Naive thymus-derived CD8-positive, alpha-beta T cell (primary cell): ENCODE measurements around the gene XRCC4. TPM values are rescaled to one million over a fixed set of nuclear protein-coding genes. Genes with fewer than 3 reads are reported as not detected.
"Not testable (repeated sequence)": the region's sequence is repeated elsewhere in the genome, so short reads cannot be mapped to it uniquely, and the experiment has no call there.

Experiments
- ATAC-seq, 2 donors: fragments of 150-1000 bp; cut with Tn5 transposase in 1 of 2; sonication (Bioruptor Pico), chemical (Tn5 transposase) in 1 of 2; 1 replicate in 1 of 2; 2 replicates in 1 of 2; pipeline ENCODE4 v1.10.0; 2021; ENCODE audit warnings: mild to moderate bottlenecking in 2 of 2, moderate library complexity in 2 of 2
- POLR2A ChIA-PET: fragments of 350-600 bp; sonication (Branson Sonifier 250); formaldehyde crosslinking; loops from one replicate; lab custom pipeline; 2021; ENCODE audit warnings: antibody characterized with exemption; lab: Charles Lee
- DNase-seq, 10 donors: peaks; one replicate each; pipeline versions ENCODE4 v3.0.0 to v3.0.0-alpha.2; 2020 to 2022
- H3K27ac Mint-ChIP-seq, 10 donors: one replicate each; pipeline ENCODE4 v1.8.0; 2020 to 2022; ENCODE audit warnings: mild to moderate bottlenecking in 10 of 10, mixed read lengths in 10 of 10, moderate library complexity in 4 of 10, inconsistent platforms in 1 of 10
- H3K27me3 Mint-ChIP-seq, 5 donors: one replicate each; pipeline ENCODE4 v1.8.0; 2021 to 2022; ENCODE audit warnings: mixed read lengths in 5 of 5
- H3K36me3 Mint-ChIP-seq, 3 donors: one replicate each; pipeline ENCODE4 v1.8.0; 2020 to 2022; ENCODE audit warnings: mixed read lengths in 3 of 3, mild to moderate bottlenecking in 2 of 3, inconsistent platforms in 1 of 3
- H3K4me1 Mint-ChIP-seq, 4 donors: one replicate each; pipeline ENCODE4 v1.8.0; 2021 to 2022; ENCODE audit warnings: mixed read lengths in 4 of 4
- H3K4me3 Mint-ChIP-seq, 10 donors: one replicate each; pipeline ENCODE4 v1.8.0; 2020 to 2022; ENCODE audit warnings: mild to moderate bottlenecking in 10 of 10, mixed read lengths in 10 of 10, moderate library complexity in 6 of 10, inconsistent platforms in 1 of 10
- H3K9me3 Mint-ChIP-seq, 9 donors: one replicate each; pipeline ENCODE4 v1.8.0; 2020 to 2022; ENCODE audit warnings: mixed read lengths in 9 of 9, mild to moderate bottlenecking in 3 of 9, inconsistent platforms in 1 of 9, moderate library complexity in 1 of 9
- polyA plus RNA-seq, 3 donors: library from polyadenylated mRNA; unstranded; fragments of 300-500 nt; fragmentation: Illumina TruSeq; gene quantifications; one replicate each; pipeline ENCODE4 v1.2.3, GENCODE V29; 2021
- total RNA-seq, 8 experiments: library from RNA in 2 of 8; stranded (reverse) in 2 of 8; gene quantifications; one replicate each; pipeline ENCODE4 v1.2.3 and lab custom pipeline; 2021 to 2026

Gene XRCC4
- total and polyA plus RNA-seq, 5 experiments from 2014 or later, result 4.2 to 8.6 (median 6.4) TPM

DNA sequence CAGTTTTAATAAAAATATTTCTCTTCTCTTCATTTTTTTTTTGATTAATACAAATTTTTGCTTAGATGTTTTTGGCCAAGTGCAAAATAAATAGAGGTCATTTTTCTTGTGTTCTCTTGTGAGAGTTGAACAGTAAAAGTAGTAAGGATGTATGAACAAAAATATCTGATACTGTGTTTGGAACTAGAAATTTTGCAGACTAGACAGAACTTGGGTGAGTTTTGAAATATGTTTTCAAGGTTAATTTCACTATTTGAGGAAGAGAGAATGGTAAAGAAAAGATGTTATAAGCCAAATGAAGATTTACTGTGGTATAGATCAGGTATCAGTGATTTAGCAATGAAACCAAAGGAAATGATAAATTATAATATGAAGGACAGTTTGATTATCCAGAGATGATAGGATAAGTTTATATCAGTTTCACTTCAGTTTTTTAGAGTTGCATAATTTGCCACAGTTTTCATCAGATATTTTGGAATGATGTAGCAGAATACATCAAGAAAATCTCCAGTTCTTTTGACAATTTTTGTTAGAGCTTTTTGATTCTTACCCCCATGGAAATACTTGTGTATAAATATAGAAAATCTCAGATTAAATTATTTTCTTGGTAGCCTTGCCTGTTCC lies 246.3 kb downstream of the XRCC4 start:
- Mint-ChIP-seq H3K27ac (no peak overlapping the region), H3K4me1 (no peaks in the 10 kb centered on the region), H3K36me3 (no peaks in the 10 kb centered on the region), H3K4me3 (no peak overlapping the region), H3K27me3 (no peaks in the 10 kb centered on the region), H3K9me3 (peaks cover 0 to 4% (median 0%) of the 10 kb centered on the region in 9 donors)
- DNase-seq (no peak), ATAC-seq (no peak)
- POLR2A ChIA-PET, result no interaction called here

DNA sequence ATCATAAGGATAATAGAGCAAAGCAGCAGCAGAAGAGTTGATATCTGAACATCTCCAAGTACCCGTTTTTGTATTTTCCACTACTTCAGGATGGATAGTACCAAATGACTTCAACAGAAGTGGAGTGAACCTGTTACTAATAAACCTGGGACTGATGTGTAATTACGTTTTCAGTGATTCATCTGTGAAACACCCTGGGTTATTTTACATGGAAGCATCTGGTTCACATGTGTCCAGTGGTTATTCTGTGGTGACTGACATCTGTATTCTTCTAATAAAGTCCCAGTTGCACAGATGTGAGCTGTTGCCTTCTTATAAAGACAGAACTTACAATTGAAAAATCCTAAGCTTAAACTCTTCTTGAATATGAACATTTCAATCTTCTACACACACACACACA lies 254.5 kb downstream of the XRCC4 start:
- no peak for DNase-seq
- H3K4me1 Mint-ChIP-seq, result no peaks in the 10 kb centered on the region
- no peaks in the 10 kb centered on the region for H3K36me3 Mint-ChIP-seq
- H3K27me3 Mint-ChIP-seq, result no peaks in the 10 kb centered on the region
- H3K4me3 Mint-ChIP-seq, result no peak overlapping the region
- H3K27ac Mint-ChIP-seq, result no peak overlapping the region
- peaks cover 0 to 2% (median 0%) of the 10 kb centered on the region in 9 donors for H3K9me3 Mint-ChIP-seq
- ATAC-seq, result no peak
- POLR2A ChIA-PET, result no interaction called here

- H3K4me1 Mint-ChIP-seq, result peaks cover 10 to 21% (median 17%) of the 10 kb centered on the region in 4 donors
- H3K9me3 Mint-ChIP-seq, result peaks cover 0 to 2% (median 0%) of the 10 kb centered on the region in 9 donors
- ATAC-seq (no peak), DNase-seq (no peak)
- POLR2A ChIA-PET, result no interaction called here
- no peak overlapping the region for H3K27ac Mint-ChIP-seq
- no peaks in the 10 kb centered on the region for H3K36me3 Mint-ChIP-seq
- no peaks in the 10 kb centered on the region for H3K27me3 Mint-ChIP-seq
- H3K4me3 Mint-ChIP-seq, result no peak overlapping the region
These were observed 260.2 kb downstream of the XRCC4 start for GRCh38 chr5:83337453-83338035.

- ATAC-seq (peak in 1 of 2 donors; percentile 50), DNase-seq (peak in 2 of 10 donors; percentile 10 to 17)
- peaks cover 0 to 7% (median 6%) of the 10 kb centered on the region in 3 donors for H3K36me3 Mint-ChIP-seq
- POLR2A ChIA-PET, result no interaction called here
- peaks cover 10 to 21% (median 17%) of the 10 kb centered on the region in 4 donors for H3K4me1 Mint-ChIP-seq
- H3K9me3 Mint-ChIP-seq, result peaks cover 0 to 3% (median 1%) of the 10 kb centered on the region in 9 donors
- no peaks in the 10 kb centered on the region for H3K27me3 Mint-ChIP-seq
- H3K4me3 Mint-ChIP-seq, result peak overlapping the region in 2 of 10 donors; percentile 4 to 37
- H3K27ac Mint-ChIP-seq, result peak overlapping the region in 4 of 10 donors; percentile 2 to 38 (median 23)
These were observed 263.2 kb downstream of the XRCC4 start for GRCh38 chr5:83340511-83340918.

- Mint-ChIP-seq H3K9me3 (peaks cover 0 to 15% (median 5%) of the 10 kb centered on the region in 9 donors), H3K36me3 (peaks cover 0 to 15% (median 14%) of the 10 kb centered on the region in 3 donors)
These were observed 264.5 kb downstream of the XRCC4 start for GRCh38 chr5:83341815-83342334.

DNA sequence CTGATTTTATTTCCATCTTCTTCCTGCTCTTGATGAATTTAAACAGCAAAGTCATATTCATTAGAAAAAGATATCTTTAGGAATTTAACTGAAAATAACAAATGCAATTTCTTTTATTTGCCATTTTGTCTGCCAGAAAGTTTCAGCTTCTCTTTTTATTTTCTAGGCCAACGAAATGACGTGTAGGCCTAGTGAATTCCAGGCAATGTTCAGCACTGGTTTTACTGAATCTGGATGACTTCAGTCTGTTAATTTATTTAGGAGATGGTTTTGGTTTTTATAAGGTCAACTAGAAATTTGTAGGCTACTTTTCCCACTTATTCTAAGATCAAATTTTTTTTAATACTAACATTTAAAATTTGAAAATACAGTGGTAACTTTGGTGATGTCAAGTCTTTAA lies 265.1 kb downstream of the XRCC4 start:
- POLR2A ChIA-PET, result no interaction called here
- Mint-ChIP-seq H3K9me3 (peaks cover 0 to 21% (median 8%) of the 10 kb centered on the region in 9 donors), H3K4me1 (peaks cover 10 to 21% (median 17%) of the 10 kb centered on the region in 4 donors), H3K27ac (no peak overlapping the region), H3K4me3 (no peak overlapping the region), H3K27me3 (no peaks in the 10 kb centered on the region), H3K36me3 (peaks cover 0 to 20% (median 19%) of the 10 kb centered on the region in 3 donors)
- no peak for ATAC-seq
- no peak for DNase-seq

More at GRCh38 chr5:83341815-83342334, 264.5 kb downstream of the XRCC4 start:
- Mint-ChIP-seq H3K27me3 (no peaks in the 10 kb centered on the region), H3K4me1 (peaks cover 10 to 21% (median 17%) of the 10 kb centered on the region in 4 donors), H3K4me3 (no peak overlapping the region), H3K27ac (no peak overlapping the region)
- no peak for ATAC-seq
- no peak for DNase-seq
- POLR2A ChIA-PET, result no interaction called here

- Mint-ChIP-seq H3K27ac (no peak overlapping the region), H3K9me3 (peaks cover 0 to 29% (median 14%) of the 10 kb centered on the region in 9 donors), H3K4me1 (peaks cover 8 to 21% (median 17%) of the 10 kb centered on the region in 4 donors), H3K4me3 (no peak overlapping the region), H3K27me3 (no peaks in the 10 kb centered on the region), H3K36me3 (peaks cover 0 to 28% (median 27%) of the 10 kb centered on the region in 3 donors)
- POLR2A ChIA-PET, result no interaction called here
- DNase-seq (no peak), ATAC-seq (no peak)
These were observed 266.0 kb downstream of the XRCC4 start for GRCh38 chr5:83343299-83343698.

GRCh38 chr5:83345423-83345822 lies 268.1 kb downstream of the XRCC4 start:
- Mint-ChIP-seq H3K4me3 (no peak overlapping the region), H3K36me3 (peaks cover 3 to 44% (median 38%) of the 10 kb centered on the region in 3 donors), H3K27me3 (no peaks in the 10 kb centered on the region), H3K4me1 (peaks cover 2 to 6% (median 5%) of the 10 kb centered on the region in 4 donors), H3K27ac (no peak overlapping the region), H3K9me3 (peaks cover 4 to 50% (median 33%) of the 10 kb centered on the region in 9 donors)
- DNase-seq (no peak), ATAC-seq (no peak)
- POLR2A ChIA-PET, result no interaction called here

GRCh38 chr5:83348281-83348780 lies 271.0 kb downstream of the XRCC4 start:
- POLR2A ChIA-PET, result no interaction called here
- H3K27ac Mint-ChIP-seq, result no peak overlapping the region
- H3K4me3 Mint-ChIP-seq, result no peak overlapping the region
- DNase-seq (no peak), ATAC-seq (no peak)
- no peaks in the 10 kb centered on the region for H3K4me1 Mint-ChIP-seq
- no peaks in the 10 kb centered on the region for H3K27me3 Mint-ChIP-seq
- H3K9me3 Mint-ChIP-seq, result peaks cover 11 to 58% (median 37%) of the 10 kb centered on the region in 9 donors
- H3K36me3 Mint-ChIP-seq, result peaks cover 3 to 51% (median 44%) of the 10 kb centered on the region in 3 donors

DNA sequence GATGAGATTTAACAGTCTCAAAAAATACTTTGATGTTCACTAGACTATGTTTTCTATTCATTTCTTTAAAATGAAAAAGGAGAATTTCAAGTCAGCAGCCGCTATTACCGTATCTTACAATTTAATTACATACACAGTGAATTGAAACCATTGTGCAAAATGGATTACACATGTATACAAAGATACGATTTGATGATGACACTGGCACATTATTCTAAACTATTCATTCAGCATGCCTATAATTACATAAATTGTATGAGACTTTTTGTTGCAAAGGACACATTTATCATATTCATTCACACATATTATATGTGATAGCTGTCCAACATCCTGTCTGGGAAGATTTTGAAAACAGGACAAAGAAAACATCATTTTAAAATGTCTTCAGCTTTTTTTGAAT lies 275.9 kb downstream of the XRCC4 start:
- ATAC-seq, result no peak
- H3K36me3 Mint-ChIP-seq, result peaks cover 8 to 35% (median 24%) of the 10 kb centered on the region in 3 donors
- H3K4me3 Mint-ChIP-seq, result no peak overlapping the region
- H3K9me3 Mint-ChIP-seq, result peaks cover 4 to 29% (median 23%) of the 10 kb centered on the region in 9 donors
- no peak overlapping the region for H3K27ac Mint-ChIP-seq
- H3K27me3 Mint-ChIP-seq, result no peaks in the 10 kb centered on the region
- POLR2A ChIA-PET, result no interaction called here
- DNase-seq, result no peak
- no peaks in the 10 kb centered on the region for H3K4me1 Mint-ChIP-seq

- POLR2A ChIA-PET, result no interaction called here
- H3K27me3 Mint-ChIP-seq, result no peaks in the 10 kb centered on the region
- no peak overlapping the region for H3K4me3 Mint-ChIP-seq
- no peak for DNase-seq
- peaks cover 8 to 32% (median 20%) of the 10 kb centered on the region in 3 donors for H3K36me3 Mint-ChIP-seq
- no peaks in the 10 kb centered on the region for H3K4me1 Mint-ChIP-seq
- no peak for ATAC-seq
- peaks cover 4 to 24% (median 20%) of the 10 kb centered on the region in 9 donors for H3K9me3 Mint-ChIP-seq
- no peak overlapping the region for H3K27ac Mint-ChIP-seq
These were observed 276.4 kb downstream of the XRCC4 start for GRCh38 chr5:83353774-83354173.

DNA sequence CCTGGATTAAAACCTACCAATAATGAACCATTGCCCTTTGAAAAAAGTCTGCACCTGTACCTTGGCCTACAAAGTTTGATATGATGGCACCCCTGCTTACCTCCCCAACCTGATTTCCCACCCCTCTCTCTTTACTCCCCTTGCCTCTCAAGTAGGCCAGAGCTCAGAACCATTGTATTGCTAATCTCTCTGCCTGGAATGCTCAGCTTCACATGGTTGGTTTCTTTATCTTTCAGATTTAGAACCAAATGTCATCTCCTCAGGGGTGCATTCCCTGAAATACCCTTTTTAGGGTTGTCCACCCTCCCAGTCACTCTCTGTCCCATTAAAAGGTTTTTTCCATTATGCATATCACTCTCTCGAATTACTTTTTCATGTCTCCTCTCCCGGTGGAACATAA lies 277.6 kb downstream of the XRCC4 start:
- POLR2A ChIA-PET, result no interaction called here
- no peak for DNase-seq
- H3K4me3 Mint-ChIP-seq, result no peak overlapping the region
- H3K9me3 Mint-ChIP-seq, result peaks cover 2 to 16% (median 11%) of the 10 kb centered on the region in 9 donors
- H3K36me3 Mint-ChIP-seq, result peaks cover 5 to 22% (median 14%) of the 10 kb centered on the region in 3 donors
- ATAC-seq, result no peak
- H3K27me3 Mint-ChIP-seq, result no peaks in the 10 kb centered on the region
- no peaks in the 10 kb centered on the region for H3K4me1 Mint-ChIP-seq
- no peak overlapping the region for H3K27ac Mint-ChIP-seq

DNA sequence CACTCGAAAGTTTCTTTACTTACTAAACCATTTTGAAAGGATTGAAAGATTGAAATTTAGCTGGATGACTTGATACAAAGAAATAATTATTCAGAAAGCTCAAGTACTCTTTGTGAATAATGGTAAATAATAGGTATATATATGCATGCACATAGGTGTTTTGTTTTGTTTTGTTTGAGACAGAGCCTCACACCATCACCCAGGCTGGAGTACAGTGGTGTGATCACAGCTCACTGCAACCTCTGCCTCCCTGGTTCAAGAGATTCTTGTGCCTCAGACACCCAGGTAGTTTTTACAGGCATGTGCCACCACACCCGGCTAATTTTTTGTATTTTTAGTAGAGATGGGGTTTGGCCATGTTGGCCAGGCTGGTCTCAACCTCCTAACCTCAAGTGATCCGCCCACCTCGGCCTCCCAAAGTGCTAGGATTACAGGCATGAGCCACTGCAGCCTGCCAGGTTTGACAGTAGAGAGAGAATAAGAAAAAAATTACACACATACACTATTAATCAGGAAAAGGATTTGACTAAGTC lies 278.2 kb downstream of the XRCC4 start:
- ATAC-seq, result not testable (repeated sequence)

More for the DNA sequence above, 278.2 kb downstream of the XRCC4 start:
- H3K27ac Mint-ChIP-seq, H3K4me3 Mint-ChIP-seq, H3K27me3 Mint-ChIP-seq, H3K4me1 Mint-ChIP-seq, POLR2A ChIA-PET, DNase-seq: not testable (repeated sequence)
- H3K9me3 Mint-ChIP-seq, result peaks cover 0 to 13% (median 5%) of the 10 kb centered on the region in 9 donors
- peaks cover 5 to 16% (median 14%) of the 10 kb centered on the region in 3 donors for H3K36me3 Mint-ChIP-seq
